ENCODE data around the gene ZFP57. TPM values are rescaled to one million over a fixed set of nuclear protein-coding genes. Genes with fewer than 3 reads are reported as not detected.

ZFP57 gene
- total RNA-seq, 1 experiment from 2014 or later: not detected

- ATAC-seq: no peak
Observed at GRCh38 chr6:29637247-29637646, 43.7 kb downstream of the ZFP57 start.

GRCh38 chr6:29633534-29633905 lies 47.4 kb downstream of the ZFP57 start:
- ChIA-PET CTCF (interaction anchor here (1.0 to 2.0 kb wide), 3 partner anchors 14 to 20 kb away, joined by 3 to 16 read pairs (median 11); no protein-coding TSS in a partner anchor), POLR2A (ENCODE audit: unreplicated experiment) (no interaction called here)
- Histone ChIP-seq H3K36me3 (ENCODE audit: low read depth, low read length) (no peaks in the 10 kb centered on the region), H3K9ac (ENCODE audit: low read length) (peak overlapping the region; percentile 48; the same call in 1 of the 2 replicates), H3K9me2 (replicated peaks; ENCODE audit: low read length) (no peaks in the 10 kb centered on the region), H3F3A (ENCODE audit: low read length, unreplicated experiment) (no peaks in the 10 kb centered on the region), H3K9me3 (ENCODE audit: low read length) (no peaks in the 10 kb centered on the region), H2AFZ (ENCODE audit: low read length) (peak overlapping the region; percentile 94), H3K27me3 (ENCODE audit: low read length) (no peaks in the 10 kb centered on the region), H3K4me2 (ENCODE audit: low read length) (peak overlapping the region; percentile 90), H3K4me1 (ENCODE audit: insufficient read depth, low read length) (peaks cover 20% of the 10 kb centered on the region), H3K79me2 (ENCODE audit: low read length) (no peaks in the 10 kb centered on the region), H4K20me1 (ENCODE audit: low read length) (no peaks in the 10 kb centered on the region), H3K4me3 (ENCODE audit: low read length) (peak overlapping the region; percentile 95), H3K27ac (ENCODE audit: low read length) (no peak overlapping the region)
- no peak for TF ChIP-seq CTCF (conservative IDR thresholded peaks at IDR 0.05; ENCODE audit: low read depth, low read length)
- no peak for TF ChIP-seq EZH2phosphoT487 (IDR thresholded peaks at IDR 0.05; ENCODE audit: borderline replicate concordance, low read length)
- no peak for TF ChIP-seq EZH2 (IDR thresholded peaks at IDR 0.05; ENCODE audit: low read length, unreplicated experiment)
- DNase-seq (no peak), ATAC-seq (peak; percentile 21)
- intact Hi-C loops (cut with micrococcal nuclease): loop anchor here (2.0 kb wide), 1 partner anchor 17 kb away; no protein-coding TSS in a partner anchor
- BruUV-seq (replicated peaks): no TSS peak

More at GRCh38 chr6:29637247-29637646, 43.7 kb downstream of the ZFP57 start:
- Histone ChIP-seq H3F3A (ENCODE audit: low read length, unreplicated experiment) (no peaks in the 10 kb centered on the region), H3K9me3 (ENCODE audit: low read length) (no peaks in the 10 kb centered on the region), H3K9me2 (replicated peaks; ENCODE audit: low read length) (no peaks in the 10 kb centered on the region), H3K4me2 (ENCODE audit: low read length) (no peak overlapping the region), H3K9ac (ENCODE audit: low read length) (no peak overlapping the region), H4K20me1 (ENCODE audit: low read length) (no peaks in the 10 kb centered on the region), H3K79me2 (ENCODE audit: low read length) (no peaks in the 10 kb centered on the region), H2AFZ (ENCODE audit: low read length) (no peak overlapping the region), H3K27me3 (ENCODE audit: low read length) (no peaks in the 10 kb centered on the region), H3K36me3 (ENCODE audit: low read depth, low read length) (no peaks in the 10 kb centered on the region), H3K4me1 (ENCODE audit: insufficient read depth, low read length) (peaks cover 4% of the 10 kb centered on the region), H3K27ac (ENCODE audit: low read length) (no peak overlapping the region), H3K4me3 (ENCODE audit: low read length) (no peak overlapping the region)
- POLR2A ChIA-PET (ENCODE audit: unreplicated experiment): interaction anchor here (0.7 kb wide), 1 partner anchor 13 kb away, joined by 5 read pairs; no protein-coding TSS in a partner anchor
- DNase-seq: no peak
- BruUV-seq (replicated peaks): no TSS peak
- TF ChIP-seq CTCF (conservative IDR thresholded peaks at IDR 0.05; ENCODE audit: low read depth, low read length) (no peak), EZH2phosphoT487 (IDR thresholded peaks at IDR 0.05; ENCODE audit: borderline replicate concordance, low read length) (no peak), EZH2 (IDR thresholded peaks at IDR 0.05; ENCODE audit: low read length, unreplicated experiment) (no peak)
- CTCF ChIA-PET: no interaction called here
- intact Hi-C loops (cut with micrococcal nuclease): no loop called here

GRCh38 chr6:29632789-29633533 lies 48.0 kb downstream of the ZFP57 start, which contains the start of gene GABBR1:
GABBR1 (minus strand) TSS chr6:29633183; CDS start chr6:29632385, 798 bp downstream.
- POLR2A ChIA-PET (ENCODE audit: unreplicated experiment): interaction anchor here (0.6 kb wide), 1 partner anchor 15 kb away, joined by 14 read pairs; no protein-coding TSS in a partner anchor
- Histone ChIP-seq H3K27me3 (ENCODE audit: low read length) (no peaks in the 10 kb centered on the region), H4K20me1 (ENCODE audit: low read length) (no peaks in the 10 kb centered on the region), H2AFZ (ENCODE audit: low read length) (peak within 1 kb of the TSS; percentile 94), H3K9me3 (ENCODE audit: low read length) (no peaks in the 10 kb centered on the region), H3K9ac (ENCODE audit: low read length) (peak within 1 kb of the TSS; percentile 48), H3K9me2 (replicated peaks; ENCODE audit: low read length) (no peaks in the 10 kb centered on the region), H3K36me3 (ENCODE audit: low read depth, low read length) (no peaks in the 10 kb centered on the region), H3K4me1 (ENCODE audit: insufficient read depth, low read length) (peaks cover 20% of the 10 kb centered on the region), H3F3A (ENCODE audit: low read length, unreplicated experiment) (no peaks in the 10 kb centered on the region), H3K27ac (ENCODE audit: low read length) (no peak within 1 kb of the TSS), H3K4me3 (ENCODE audit: low read length) (peak within 1 kb of the TSS; percentile 95), H3K79me2 (ENCODE audit: low read length) (no peaks in the 10 kb centered on the region), H3K4me2 (ENCODE audit: low read length) (peak within 1 kb of the TSS; percentile 90)
- intact Hi-C loops (cut with micrococcal nuclease): loop anchor here (2.0 kb wide), 1 partner anchor 18 kb away; no protein-coding TSS in a partner anchor
- peak; percentile 79 for ATAC-seq
- TF ChIP-seq EZH2phosphoT487 (IDR thresholded peaks at IDR 0.05; ENCODE audit: borderline replicate concordance, low read length) (no peak), CTCF (conservative IDR thresholded peaks at IDR 0.05; ENCODE audit: low read depth, low read length) (no peak), EZH2 (IDR thresholded peaks at IDR 0.05; ENCODE audit: low read length, unreplicated experiment) (no peak)
- CTCF ChIA-PET: interaction anchor here (0.5 to 2.0 kb wide), 4 partner anchors 15 to 471 kb away, joined by 3 to 16 read pairs (median 7); no protein-coding TSS in a partner anchor
- DNase-seq: peak; percentile 77
- no TSS peak for BruUV-seq (replicated peaks)
